Mucosa of descending colon (tissue), 3 donors: ENCODE results near the gene SLC9A2. TPM values are rescaled to one million over a fixed set of nuclear protein-coding genes. Genes with fewer than 3 reads are reported as not detected.

ENCODE experiments used
- ATAC-seq: fragments of 200-7000 bp; cut with Tn5 transposase; one replicate; pipeline ENCODE4 v1.9.1; 2020; ENCODE audit warnings: mild to moderate bottlenecking, moderate library complexity
- DNase-seq, 3 donors: peaks; one replicate each; pipeline ENCODE4 v3.0.0-alpha.2; 2020
- H3K36me3 ChIP-seq: fragments of 200-600 bp; one replicate; pipeline ENCODE4 v1.8.0; 2021; ENCODE audit warnings: low read depth, mild to moderate bottlenecking
- H3K4me1 ChIP-seq: fragments of 200-600 bp; one replicate; pipeline ENCODE4 v1.8.0; 2021; ENCODE audit warnings: low read depth, mild to moderate bottlenecking
- H3K4me3 ChIP-seq: fragments of 200-600 bp; one replicate; pipeline ENCODE4 v1.8.0; 2021; ENCODE audit warnings: mild to moderate bottlenecking
- H3K9me3 ChIP-seq: fragments of 200-600 bp; one replicate; pipeline ENCODE4 v1.8.0; 2021; ENCODE audit warnings: mild to moderate bottlenecking
- CTCF ChIP-seq: fragments of 200-600 bp; IDR thresholded peaks from one replicate; pipeline ENCODE4 v1.8.0; 2022; ENCODE audit warnings: antibody characterized with exemption, mild to moderate bottlenecking
- intact Hi-C, 2 donors: fragments of 100-400 bp; cut with DNase I in 1 of 2; cut with micrococcal nuclease in 1 of 2; formaldehyde crosslinking; loops; one replicate each; pipeline versions ENCODE4 v1.11.0 to v1.11.1; 2022; cut with DNase I, micrococcal nuclease
- total RNA-seq, 3 donors: library from RNA; stranded (reverse); fragmentation: NEBNext Ultra II Directional in 2 of 3; extraction: Animal tissue kit (Norgen Biotek cat#: 25700) in 2 of 3; gene quantifications; one replicate each; pipeline versions ENCODE4 v1.2.1 to v1.2.4, GENCODE V29; 2021 to 2023
- donor health status: DM: no; HTN: no; CAD: no; lungs with moderate emphysema.
- donor health status: DM: no; HTN: no; CAD: no.
- donor health status: DM: no; HTN: yes; CAD: no.

SLC9A2 gene
- total RNA-seq, 3 donors from 2014 or later: 32.2 to 92.9 (median 67.1) TPM

GRCh38 chr2:102708847-102709559 is 89.7 kb downstream of the SLC9A2 start:
- DNase-seq (no peak), ATAC-seq (peak; percentile 52)
- no peaks in the 10 kb centered on the region for H3K4me1 ChIP-seq
- no peak for TF ChIP-seq CTCF
- intact Hi-C loops: loop anchor here in 1 of 2 donors (10.0 kb wide), 1 partner anchor 234 kb away; the partner anchor contains the start of gene SLC9A4
- no peak overlapping the region for H3K4me3 ChIP-seq
- H3K9me3 ChIP-seq: no peaks in the 10 kb centered on the region
- H3K36me3 ChIP-seq: no peaks in the 10 kb centered on the region

- H3K4me1 ChIP-seq: no peaks in the 10 kb centered on the region
- no peaks in the 10 kb centered on the region for H3K9me3 ChIP-seq
- intact Hi-C loops: no loop called here
- H3K36me3 ChIP-seq: no peaks in the 10 kb centered on the region
- ATAC-seq (peak; percentile 23), DNase-seq (no peak)
- TF ChIP-seq CTCF: no peak
- no peak overlapping the region for H3K4me3 ChIP-seq
Measured at GRCh38 chr2:102717308-102718018, 98.1 kb downstream of the SLC9A2 start.

GRCh38 chr2:102718387-102719316 is 99.3 kb downstream of the SLC9A2 start:
- H3K4me3 ChIP-seq: no peak overlapping the region
- H3K9me3 ChIP-seq: no peaks in the 10 kb centered on the region
- intact Hi-C loops: no loop called here
- H3K36me3 ChIP-seq: no peaks in the 10 kb centered on the region
- DNase-seq: no peak
- no peaks in the 10 kb centered on the region for H3K4me1 ChIP-seq
- TF ChIP-seq CTCF: no peak
- no peak for ATAC-seq

- Histone ChIP-seq H3K36me3 (no peaks in the 10 kb centered on the region), H3K9me3 (no peaks in the 10 kb centered on the region), H3K4me1 (no peaks in the 10 kb centered on the region), H3K4me3 (no peak overlapping the region)
- no peak for ATAC-seq
- TF ChIP-seq CTCF: no peak
- no peak for DNase-seq
- intact Hi-C loops: no loop called here
Measured at GRCh38 chr2:102724016-102724490, 104.7 kb downstream of the SLC9A2 start.

- DNase-seq: no peak
- H3K4me1 ChIP-seq: no peaks in the 10 kb centered on the region
- H3K36me3 ChIP-seq: no peaks in the 10 kb centered on the region
- ATAC-seq: no peak
- no peaks in the 10 kb centered on the region for H3K9me3 ChIP-seq
- H3K4me3 ChIP-seq: no peak overlapping the region
- TF ChIP-seq CTCF: no peak
- intact Hi-C loops: no loop called here
Measured at GRCh38 chr2:102724553-102724952, 105.2 kb downstream of the SLC9A2 start.
